Endothelial cell of umbilical vein (primary cell): ENCODE results near the gene CD81. TPM values are rescaled to one million over a fixed set of nuclear protein-coding genes. Genes with fewer than 3 reads are reported as not detected.

ENCODE experiments used
- BruUV-seq: library from RNA; stranded (reverse); fragments of 400-500 nt; replicated peaks from 2 replicates; lab custom pipeline; 2021; lab: Mats Ljungman, UMichigan
- CTCF ChIA-PET: fragments of 300-600, 350-600 bp; sonication (Branson Sonifier 250); formaldehyde crosslinking; loops from one replicate; lab custom pipeline; 2021; ENCODE audit warnings: antibody characterized with exemption, inconsistent platforms; lab: Charles Lee
- POLR2A ChIA-PET: fragments of 300-600, 350-600 bp; sonication (Branson Sonifier 250); formaldehyde crosslinking; loops from one replicate; lab custom pipeline; 2021; ENCODE audit warnings: antibody characterized with exemption, inconsistent platforms; lab: Charles Lee
- DNase-seq: peaks from one replicate; pipeline ENCODE4 v3.0.0-alpha.2; 2011; ENCODE audit warnings: low read depth, low spot score
- FAIRE-seq: peaks from 2 replicates; lab custom pipeline; 2011; peaks lifted over from hg19 to GRCh38; lab: Jason Lieb, UNC
- H2AFZ ChIP-seq: 2 replicates; pipeline ENCODE4 v1.6.0; 2012; ENCODE audit warnings: low read depth, low read length, control low read depth, inconsistent platforms
- H3K27ac ChIP-seq: 2 replicates; pipeline ENCODE4 v1.5.1; 2011; ENCODE audit warnings: low read depth, mild to moderate bottlenecking, control low read depth, low read length, moderate library complexity; ENCODE audit not compliant: insufficient read depth
- H3K27me3 ChIP-seq, 2 experiments: 2 replicates each; pipeline versions ENCODE4 v1.6.0 to v1.6.1; 2011; ENCODE audit warnings: low read length in 2 of 2, mixed read lengths in 1 of 2; ENCODE audit not compliant: control insufficient read depth in 2 of 2, insufficient read depth in 2 of 2
- H3K36me3 ChIP-seq, 2 experiments: 2 replicates in 1 of 2; 3 replicates in 1 of 2; pipeline ENCODE4 v1.5.1; 2011; ENCODE audit warnings: low read length in 2 of 2, mild to moderate bottlenecking in 1 of 2, moderate library complexity in 1 of 2; ENCODE audit not compliant: control insufficient read depth in 2 of 2, insufficient read depth in 2 of 2; ENCODE audit errors: extremely low read depth in 1 of 2
- H3K4me1 ChIP-seq: 3 replicates; pipeline ENCODE4 v1.5.1; 2011; ENCODE audit warnings: mild to moderate bottlenecking, low read length; ENCODE audit not compliant: control insufficient read depth, insufficient read depth; ENCODE audit errors: extremely low read depth
- H3K4me2 ChIP-seq: 2 replicates; pipeline ENCODE4 v1.6.1; 2011; ENCODE audit warnings: low read length, control low read depth, mixed read lengths; ENCODE audit not compliant: insufficient read depth
- H3K4me3 ChIP-seq, 3 experiments: fragments of 200-600 bp in 1 of 3; sonication (generic), shearing (Covaris generic) in 1 of 3; replicated peaks in 1 of 3; 2 replicates each; pipeline ENCODE4 v1.5.1; 2011 to 2016; ENCODE audit warnings: control low read depth in 3 of 3, low read length in 3 of 3, mild to moderate bottlenecking in 2 of 3, inconsistent platforms in 1 of 3, low read depth in 1 of 3, moderate library complexity in 1 of 3; ENCODE audit not compliant: insufficient read depth in 1 of 3
- H3K79me2 ChIP-seq: 2 replicates; pipeline ENCODE4 v1.6.0; 2012; ENCODE audit warnings: low read length, inconsistent platforms; ENCODE audit not compliant: control insufficient read depth, insufficient read depth
- H3K9ac ChIP-seq: replicated peaks from 2 replicates; pipeline ENCODE3; 2011; ENCODE audit warnings: low read length, control low read depth; ENCODE audit not compliant: insufficient read depth; ENCODE audit errors: extremely low read depth
- H3K9me1 ChIP-seq: replicated peaks from 3 replicates; pipeline ENCODE4 v1.6.0; 2011; ENCODE audit warnings: mild to moderate bottlenecking, low read length; ENCODE audit not compliant: control insufficient read depth, insufficient read depth; ENCODE audit errors: extremely low read depth
- H3K9me3 ChIP-seq: replicated peaks from 2 replicates; pipeline ENCODE4 v1.5.1; 2012; ENCODE audit warnings: low read length, inconsistent platforms; ENCODE audit not compliant: control insufficient read depth, insufficient read depth
- H4K20me1 ChIP-seq: replicated peaks from 2 replicates; pipeline ENCODE3; 2011; ENCODE audit warnings: mild to moderate bottlenecking, low read length; ENCODE audit not compliant: control insufficient read depth, insufficient read depth; ENCODE audit errors: extremely low read depth
- CTCF ChIP-seq, 2 donors: IDR thresholded peaks; 1 replicate in 1 of 2; 2 replicates in 1 of 2; pipeline ENCODE4 v1.5.1; 2011; ENCODE audit warnings: low read length in 2 of 2, mild to moderate bottlenecking in 2 of 2, moderate library complexity in 2 of 2, control low read depth in 1 of 2, inconsistent platforms in 1 of 2, low read depth in 1 of 2; ENCODE audit not compliant: insufficient read depth in 1 of 2; ENCODE audit errors: extremely low read depth in 1 of 2
- EZH2 ChIP-seq: IDR thresholded peaks from 2 replicates; pipeline ENCODE4 v1.6.1; 2012; ENCODE audit warnings: borderline replicate concordance, low read depth, mild to moderate bottlenecking, moderate library complexity, low read length, inconsistent platforms; ENCODE audit not compliant: severe bottlenecking
- FOS ChIP-seq: IDR thresholded peaks from 2 replicates; pipeline ENCODE4 v1.6.1; 2011; ENCODE audit warnings: mild to moderate bottlenecking, low read length, moderate library complexity, borderline replicate concordance; ENCODE audit not compliant: insufficient read depth
- GATA2 ChIP-seq: IDR thresholded peaks from 2 replicates; pipeline ENCODE4 v1.7.0; 2011; ENCODE audit warnings: low read depth, mild to moderate bottlenecking, moderate library complexity, mixed read lengths, low read length; ENCODE audit not compliant: insufficient read length, insufficient read depth
- JUN ChIP-seq: IDR thresholded peaks from 2 replicates; pipeline ENCODE4 v1.6.1; 2011; ENCODE audit warnings: borderline replicate concordance, low read depth; ENCODE audit not compliant: insufficient read length, insufficient read depth
- MAX ChIP-seq: IDR thresholded peaks from 2 replicates; pipeline ENCODE4 v1.6.1; 2011; ENCODE audit not compliant: insufficient read depth, insufficient read length
- MYC ChIP-seq: IDR thresholded peaks from one replicate; pipeline ENCODE4 v1.6.1; 2011; ENCODE audit warnings: mild to moderate bottlenecking, low read depth, low read length
- POLR2A ChIP-seq: IDR thresholded peaks from 2 replicates; pipeline ENCODE4 v1.6.1; 2012; ENCODE audit warnings: low read depth, mild to moderate bottlenecking, control low read depth, low read length
- POLR2AphosphoS5 ChIP-seq: IDR thresholded peaks from 2 replicates; pipeline ENCODE4 v1.6.1; 2012; ENCODE audit warnings: low read depth, mild to moderate bottlenecking, control low read depth, low read length, moderate library complexity; ENCODE audit not compliant: insufficient read depth
- dilution Hi-C: fragments of 300-500 bp; cut with MboI; formaldehyde crosslinking; loops from one replicate; pipeline ENCODE4 v1.15.0; 2019; ENCODE audit warnings: low sequenced_read_pairs; ENCODE audit not compliant: extremely low pct_ligation_motif_present
- intact Hi-C: fragments of 100-400 bp; cut with micrococcal nuclease; formaldehyde crosslinking; loops from one replicate; pipeline ENCODE4 v1.10.0; 2022
- polyA plus RNA-seq, 4 experiments: library from polyadenylated mRNA; depleted of rRNA in 3 of 4; stranded (reverse) in 3 of 4; unstranded in 1 of 4; fragments of >200 nt; gene quantifications; 2 replicates each; pipeline versions ENCODE4 v1.2.1 to v1.2.3, GENCODE V29; 2011 to 2012; ENCODE audit warnings: missing spikeins in 1 of 4
- total RNA-seq: library from RNA; stranded (reverse); gene quantifications from 2 replicates; pipeline ENCODE4 v1.2.3, GENCODE V29; 2021

The CD81 gene
- total and polyA plus RNA-seq, 2 donors (not counting 3 experiments of a cell fraction or from before 2014, with no cell fraction given): 409 to 802 TPM

- no peak for DNase-seq
- no peaks in the 10 kb centered on the region for H3K79me2 ChIP-seq
- H3K9ac ChIP-seq: no peak overlapping the region
- H3K36me3 ChIP-seq: no peaks in the 10 kb centered on the region
- ChIA-PET POLR2A (interaction anchor here (1.0 kb wide), 1 partner anchor 114 kb away, joined by 3 read pairs; no protein-coding TSS in a partner anchor), CTCF (interaction anchor here (0.6 to 10.1 kb wide), 35 partner anchors 10 to 766 kb away, joined by 3 to 829 read pairs (median 6); partner anchors contain the start of genes C11orf21, CD81, TSPAN32 and TSSC4)
- TF ChIP-seq FOS (no peak), MAX (no peak), POLR2AphosphoS5 (no peak), EZH2 (no peak), CTCF (IDR thresholded peaks at IDR 0.05; ENCODE audit: extremely low read depth in 1 of 2, insufficient read depth in 1 of 2, low read depth in 1 of 2, low read length in 2 of 2) (no peak), JUN (no peak), POLR2A (no peak), GATA2 (no peak), MYC (no peak)
- no peak overlapping the region for H3K4me3 ChIP-seq
- H4K20me1 ChIP-seq: no peaks in the 10 kb centered on the region
- H3K27ac ChIP-seq: no peak overlapping the region
- no peaks in the 10 kb centered on the region for H3K4me1 ChIP-seq
- no peaks in the 10 kb centered on the region for H3K9me1 ChIP-seq
- FAIRE-seq: no peak
- no peaks in the 10 kb centered on the region for H3K9me3 ChIP-seq
- no TSS peak for BruUV-seq
- dilution Hi-C loops: no loop called here
- no peak overlapping the region for H2AFZ ChIP-seq
- H3K27me3 ChIP-seq: no peaks in the 10 kb centered on the region
- intact Hi-C loops: loop anchor here (1.0 to 2.0 kb wide), 4 partner anchors 19 to 222 kb away; partner anchors contain the start of gene TSSC4
- no peak overlapping the region for H3K4me2 ChIP-seq
These were observed 41.7 kb downstream of the CD81 start for GRCh38 chr11:2418693-2419360.
